ENCODE results near the gene IRF2BP2. TPM values are rescaled to one million over a fixed set of nuclear protein-coding genes. Genes with fewer than 3 reads are reported as not detected.

Gene IRF2BP2
- polyA plus RNA-seq, 1 experiment: 20.7 TPM

DNA sequence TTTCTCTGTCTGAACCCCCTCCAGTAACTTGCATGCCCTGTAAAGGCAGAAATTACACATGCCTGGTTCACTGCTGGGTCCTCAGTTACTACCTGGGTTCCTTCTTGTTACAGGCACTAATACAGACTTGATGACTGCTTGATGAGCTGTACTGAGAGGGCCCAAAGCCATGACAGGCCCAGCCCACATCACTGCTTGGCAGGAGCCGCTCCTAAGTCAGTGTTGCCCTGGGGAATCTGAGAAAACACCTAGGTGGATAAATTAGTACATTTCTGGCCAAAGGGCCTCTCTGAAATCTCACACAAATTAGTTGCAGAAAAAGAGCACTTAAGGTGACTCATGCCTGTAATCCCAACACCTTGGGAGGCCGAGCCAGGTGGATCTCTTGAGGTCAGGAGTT, 37.8 kb upstream of the IRF2BP2 start:
- Histone ChIP-seq H3K4me3 (ENCODE audit: low read depth, low read length) (no peak overlapping the region), H3K27me3 (ENCODE audit: control insufficient read depth, insufficient read depth, low read length) (no peaks in the 10 kb centered on the region), H3K36me3 (ENCODE audit: control insufficient read depth, insufficient read depth, low read length) (no peaks in the 10 kb centered on the region)
- ChIA-PET CTCF (interaction anchor here (1.0 kb wide), 1 partner anchor 14 kb away, joined by 3 read pairs; no protein-coding TSS in a partner anchor), POLR2A (no interaction called here)
- DNase-seq (ENCODE audit: low read depth): no peak
- TF ChIP-seq, protein P1, sequence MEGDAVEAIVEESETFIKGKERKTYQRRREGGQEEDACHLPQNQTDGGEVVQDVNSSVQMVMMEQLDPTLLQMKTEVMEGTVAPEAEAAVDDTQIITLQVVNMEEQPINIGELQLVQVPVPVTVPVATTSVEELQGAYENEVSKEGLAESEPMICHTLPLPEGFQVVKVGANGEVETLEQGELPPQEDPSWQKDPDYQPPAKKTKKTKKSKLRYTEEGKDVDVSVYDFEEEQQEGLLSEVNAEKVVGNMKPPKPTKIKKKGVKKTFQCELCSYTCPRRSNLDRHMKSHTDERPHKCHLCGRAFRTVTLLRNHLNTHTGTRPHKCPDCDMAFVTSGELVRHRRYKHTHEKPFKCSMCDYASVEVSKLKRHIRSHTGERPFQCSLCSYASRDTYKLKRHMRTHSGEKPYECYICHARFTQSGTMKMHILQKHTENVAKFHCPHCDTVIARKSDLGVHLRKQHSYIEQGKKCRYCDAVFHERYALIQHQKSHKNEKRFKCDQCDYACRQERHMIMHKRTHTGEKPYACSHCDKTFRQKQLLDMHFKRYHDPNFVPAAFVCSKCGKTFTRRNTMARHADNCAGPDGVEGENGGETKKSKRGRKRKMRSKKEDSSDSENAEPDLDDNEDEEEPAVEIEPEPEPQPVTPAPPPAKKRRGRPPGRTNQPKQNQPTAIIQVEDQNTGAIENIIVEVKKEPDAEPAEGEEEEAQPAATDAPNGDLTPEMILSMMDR (IDR thresholded peaks at IDR 0.05; ENCODE audit: insufficient read depth, low read depth, low read length): no peak

DNA sequence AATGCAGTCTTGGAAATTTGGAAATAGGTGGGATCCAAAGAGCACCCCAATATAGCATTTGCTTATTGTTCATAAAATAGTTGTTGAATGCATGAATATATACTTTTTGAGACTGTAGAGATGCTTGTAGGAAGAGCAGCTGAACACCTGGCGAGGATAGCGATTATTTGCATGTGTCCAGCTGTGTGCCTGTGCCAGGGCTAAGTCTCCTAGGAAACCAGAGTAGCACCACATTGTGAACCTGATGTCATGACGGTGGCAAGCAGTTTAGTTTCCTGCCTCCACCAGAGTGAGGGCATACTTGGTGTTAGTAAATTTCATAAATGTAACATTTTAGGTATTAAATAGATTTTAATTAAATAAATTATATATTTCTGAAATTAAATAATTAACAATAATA, 37.3 kb upstream of the IRF2BP2 start:
- H3K4me3 ChIP-seq (ENCODE audit: low read depth, low read length): no peak overlapping the region
- DNase-seq (ENCODE audit: low read depth): no peak
- H3K27me3 ChIP-seq (ENCODE audit: control insufficient read depth, insufficient read depth, low read length): no peaks in the 10 kb centered on the region
- ChIA-PET POLR2A (no interaction called here), CTCF (interaction anchor here (1.0 kb wide), 1 partner anchor 13 kb away, joined by 3 read pairs; no protein-coding TSS in a partner anchor)
- TF ChIP-seq, protein P1 (IDR thresholded peaks at IDR 0.05; ENCODE audit: insufficient read depth, low read depth, low read length): no peak
- H3K36me3 ChIP-seq (ENCODE audit: control insufficient read depth, insufficient read depth, low read length): no peaks in the 10 kb centered on the region

DNA sequence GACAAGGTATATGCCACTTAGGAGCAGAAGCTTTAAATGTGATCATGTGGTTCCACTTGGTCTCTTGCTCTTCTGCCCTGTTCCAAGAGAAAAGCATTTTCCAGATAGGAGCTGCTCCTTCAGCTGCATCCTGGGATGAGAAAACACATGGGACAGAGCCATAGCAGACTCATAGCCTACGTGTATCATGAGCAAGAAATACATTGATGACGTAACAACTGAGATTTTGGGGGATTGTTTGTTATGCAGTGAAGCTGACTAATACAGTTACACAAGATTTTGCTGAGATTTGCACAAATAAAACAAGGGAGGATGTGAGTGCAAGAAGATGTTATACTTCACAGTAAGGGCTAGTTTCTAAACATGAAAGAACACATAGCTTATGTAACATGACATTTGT, 36.0 kb upstream of the IRF2BP2 start:
- ChIA-PET CTCF (no interaction called here), POLR2A (no interaction called here)
- DNase-seq (ENCODE audit: low read depth): no peak

DNA sequence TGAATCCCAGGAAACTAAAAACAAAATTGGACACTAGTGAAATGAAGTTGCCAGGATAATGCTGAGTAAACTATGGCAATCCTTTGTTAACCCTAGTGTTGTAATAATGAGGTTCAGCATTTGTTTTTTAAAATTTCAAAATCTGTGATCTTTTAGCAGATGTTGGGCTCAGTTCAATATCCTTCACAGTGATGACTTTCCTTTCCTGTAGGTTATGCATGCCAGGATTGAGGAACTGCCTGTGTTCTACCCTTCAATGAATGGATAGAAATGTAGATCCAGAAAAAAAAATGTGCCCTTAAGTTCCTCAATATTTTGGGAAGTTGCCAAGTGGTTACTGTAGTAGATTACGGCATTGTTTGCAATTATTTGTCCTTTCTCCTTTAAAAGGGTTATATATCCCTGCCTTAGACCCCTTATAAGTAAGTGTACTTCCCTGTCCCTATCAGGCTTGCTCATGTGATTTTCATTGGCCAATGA, 35.5 kb upstream of the IRF2BP2 start:
- POLR2A ChIA-PET: no interaction called here
- TF ChIP-seq, protein P1 (IDR thresholded peaks at IDR 0.05; ENCODE audit: insufficient read depth, low read depth, low read length): no peak
- DNase-seq (ENCODE audit: low read depth): no peak
- Histone ChIP-seq H3K36me3 (ENCODE audit: control insufficient read depth, insufficient read depth, low read length) (no peaks in the 10 kb centered on the region), H3K4me3 (ENCODE audit: low read depth, low read length) (no peak overlapping the region), H3K27me3 (ENCODE audit: control insufficient read depth, insufficient read depth, low read length) (no peaks in the 10 kb centered on the region)
- CTCF ChIA-PET: no interaction called here

More for the DNA sequence above, 36.0 kb upstream of the IRF2BP2 start:
- Histone ChIP-seq H3K36me3 (ENCODE audit: control insufficient read depth, insufficient read depth, low read length) (no peaks in the 10 kb centered on the region), H3K27me3 (ENCODE audit: control insufficient read depth, insufficient read depth, low read length) (no peaks in the 10 kb centered on the region), H3K4me3 (ENCODE audit: low read depth, low read length) (no peak overlapping the region)
- TF ChIP-seq, protein P1 (IDR thresholded peaks at IDR 0.05; ENCODE audit: insufficient read depth, low read depth, low read length): no peak

DNA sequence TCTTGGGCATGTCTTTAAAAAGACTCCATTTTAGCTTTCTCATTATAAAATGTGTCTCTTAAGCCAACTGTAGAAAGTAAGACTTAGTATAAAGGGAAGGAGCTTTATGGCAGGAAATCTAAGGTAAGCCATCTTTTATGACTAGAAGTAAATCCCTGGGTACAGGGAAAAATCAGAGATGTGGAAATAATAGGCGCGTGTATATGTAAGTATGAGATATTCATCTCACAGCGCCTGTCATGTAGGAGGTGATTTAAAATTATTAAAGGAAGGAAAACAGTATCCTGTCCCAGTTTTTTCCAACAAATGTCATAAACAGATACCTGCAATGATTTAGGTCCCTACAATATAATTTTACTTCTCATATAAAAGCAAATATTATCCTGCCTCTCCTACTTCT, 35.0 kb upstream of the IRF2BP2 start:
- TF ChIP-seq, protein P1 (IDR thresholded peaks at IDR 0.05; ENCODE audit: insufficient read depth, low read depth, low read length): no peak
- Histone ChIP-seq H3K4me3 (ENCODE audit: low read depth, low read length) (no peak overlapping the region), H3K36me3 (ENCODE audit: control insufficient read depth, insufficient read depth, low read length) (no peaks in the 10 kb centered on the region), H3K27me3 (ENCODE audit: control insufficient read depth, insufficient read depth, low read length) (no peaks in the 10 kb centered on the region)
- CTCF ChIA-PET: no interaction called here
- no peak for DNase-seq (ENCODE audit: low read depth)
- POLR2A ChIA-PET: no interaction called here

Measured in BJ (cell line).